ENCODE data around the gene FOXG1.

The FOXG1 gene

GRCh38 chr14:28777471-28778137 lies 11.0 kb downstream of the FOXG1 start:
- no peak for DNase-seq

- no peak for DNase-seq
Measured at GRCh38 chr14:28778138-28779117, 11.8 kb downstream of the FOXG1 start.

- DNase-seq: no peak
Measured at GRCh38 chr14:28779456-28779855, 12.9 kb downstream of the FOXG1 start.

GRCh38 chr14:28780843-28781820 lies 14.5 kb downstream of the FOXG1 start:
- DNase-seq: no peak

GRCh38 chr14:28782301-28782700 lies 15.7 kb downstream of the FOXG1 start:
- DNase-seq: no peak

GRCh38 chr14:28783664-28784063 lies 17.1 kb downstream of the FOXG1 start:
- no peak for DNase-seq

GRCh38 chr14:28784096-28785048 lies 17.8 kb downstream of the FOXG1 start:
- no peak for DNase-seq

- no peak for DNase-seq
Measured at GRCh38 chr14:28785096-28785952, 18.7 kb downstream of the FOXG1 start.

GRCh38 chr14:28807518-28807917 lies 40.9 kb downstream of the FOXG1 start:
- DNase-seq: no peak

- DNase-seq: no peak
Measured at GRCh38 chr14:28813810-28814209, 47.2 kb downstream of the FOXG1 start.
